Fibroblast of mammary gland (primary cell): ENCODE results near the gene TOP2A.

Source experiments
- DNase-seq: peaks from one replicate; pipeline ENCODE4 v3.0.0-alpha.2; 2010; ENCODE audit warnings: low read depth
- H3K4me3 ChIP-seq: 2 replicates; pipeline ENCODE4 v1.5.1; 2011; ENCODE audit warnings: low read depth, mild to moderate bottlenecking, low read length, moderate library complexity; ENCODE audit not compliant: control insufficient read depth
- TF ChIP-seq, protein P1 (sequence below): conservative IDR thresholded peaks from 2 replicates; pipeline ENCODE4 v1.5.1; 2011; ENCODE audit warnings: low read depth, low read length, inconsistent platforms; ENCODE audit not compliant: control insufficient read depth, insufficient read depth

TOP2A gene

DNA sequence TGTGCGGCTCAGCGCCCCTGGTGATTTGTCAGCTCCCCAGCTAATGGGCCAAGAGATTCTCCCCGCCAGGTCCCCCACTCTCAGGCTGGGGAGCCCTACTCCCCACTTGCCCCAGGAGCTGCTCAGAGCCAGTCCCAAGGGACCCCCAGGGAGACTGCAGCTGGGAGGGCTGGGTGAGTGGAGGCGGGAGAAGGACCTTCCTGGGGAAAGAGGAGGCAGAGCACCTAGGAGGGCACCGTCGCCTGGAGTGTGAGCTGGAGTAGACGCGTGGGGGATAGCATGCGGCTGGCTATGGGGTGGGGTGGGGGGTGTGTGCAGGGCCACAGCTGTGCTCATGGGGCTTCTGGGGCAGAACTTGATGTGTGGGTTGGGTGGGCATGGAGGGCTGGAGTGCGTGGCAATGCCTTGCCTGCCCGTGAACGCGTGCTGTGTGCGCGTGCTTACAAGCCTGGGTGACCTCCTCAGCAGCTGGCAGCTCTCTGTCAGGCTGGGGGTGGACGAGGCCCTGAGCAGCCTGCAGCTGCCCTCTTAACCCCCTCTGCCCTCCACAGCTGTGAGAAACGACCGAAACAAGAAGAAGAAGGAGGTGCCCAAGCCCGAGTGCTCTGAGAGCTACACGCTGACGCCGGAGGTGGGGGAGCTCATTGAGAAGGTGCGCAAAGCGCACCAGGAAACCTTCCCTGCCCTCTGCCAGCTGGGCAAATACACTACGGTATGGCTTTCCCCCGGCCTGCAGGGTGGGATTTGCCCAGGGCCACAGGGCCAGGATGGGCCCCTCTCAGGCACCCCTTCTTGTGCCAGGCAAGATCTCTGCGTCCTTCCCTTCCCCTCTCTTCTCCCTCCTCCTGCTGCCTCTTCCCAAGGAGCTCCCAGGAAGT is 66.1 kb downstream of the TOP2A start:
- H3K4me3 ChIP-seq, result no peak overlapping the region
- DNase-seq, result no peak
- TF ChIP-seq, protein P1, sequence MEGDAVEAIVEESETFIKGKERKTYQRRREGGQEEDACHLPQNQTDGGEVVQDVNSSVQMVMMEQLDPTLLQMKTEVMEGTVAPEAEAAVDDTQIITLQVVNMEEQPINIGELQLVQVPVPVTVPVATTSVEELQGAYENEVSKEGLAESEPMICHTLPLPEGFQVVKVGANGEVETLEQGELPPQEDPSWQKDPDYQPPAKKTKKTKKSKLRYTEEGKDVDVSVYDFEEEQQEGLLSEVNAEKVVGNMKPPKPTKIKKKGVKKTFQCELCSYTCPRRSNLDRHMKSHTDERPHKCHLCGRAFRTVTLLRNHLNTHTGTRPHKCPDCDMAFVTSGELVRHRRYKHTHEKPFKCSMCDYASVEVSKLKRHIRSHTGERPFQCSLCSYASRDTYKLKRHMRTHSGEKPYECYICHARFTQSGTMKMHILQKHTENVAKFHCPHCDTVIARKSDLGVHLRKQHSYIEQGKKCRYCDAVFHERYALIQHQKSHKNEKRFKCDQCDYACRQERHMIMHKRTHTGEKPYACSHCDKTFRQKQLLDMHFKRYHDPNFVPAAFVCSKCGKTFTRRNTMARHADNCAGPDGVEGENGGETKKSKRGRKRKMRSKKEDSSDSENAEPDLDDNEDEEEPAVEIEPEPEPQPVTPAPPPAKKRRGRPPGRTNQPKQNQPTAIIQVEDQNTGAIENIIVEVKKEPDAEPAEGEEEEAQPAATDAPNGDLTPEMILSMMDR, result no peak

DNA sequence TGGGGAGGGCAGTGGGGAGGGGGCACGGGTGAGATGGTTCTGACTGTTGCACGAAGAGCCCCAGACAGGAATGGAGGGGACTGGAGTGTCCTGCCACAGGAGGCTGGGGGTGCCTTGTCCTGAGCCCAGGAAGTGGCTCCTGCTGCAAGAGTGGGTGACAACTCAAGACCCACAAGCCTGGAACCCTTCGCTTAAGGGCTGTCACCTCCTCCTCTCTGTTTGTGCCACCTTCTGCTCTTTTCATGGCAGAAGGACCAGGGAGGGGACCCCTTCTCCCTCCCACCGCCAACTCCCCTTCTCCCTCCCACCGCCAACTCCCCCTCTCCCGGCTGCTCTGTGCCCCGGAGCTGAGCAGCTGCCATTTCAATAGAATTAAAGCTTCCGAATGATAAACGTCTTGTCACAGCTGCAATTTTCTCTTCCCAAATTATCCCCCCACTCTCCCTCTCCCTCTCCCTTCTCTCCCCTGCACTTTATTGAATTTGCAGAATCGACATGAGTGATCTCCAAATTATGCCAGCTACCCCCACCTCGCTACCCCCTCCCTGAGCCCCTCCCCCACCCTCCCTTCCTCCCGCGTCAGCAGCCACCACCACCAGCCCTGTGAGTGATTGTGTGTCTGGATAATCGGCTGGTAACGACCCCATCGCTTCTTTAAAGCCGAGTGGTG is 66.9 kb downstream of the TOP2A start:
- H3K4me3 ChIP-seq, result no peak overlapping the region
- no peak for DNase-seq
- TF ChIP-seq, protein P1, result no peak

DNA sequence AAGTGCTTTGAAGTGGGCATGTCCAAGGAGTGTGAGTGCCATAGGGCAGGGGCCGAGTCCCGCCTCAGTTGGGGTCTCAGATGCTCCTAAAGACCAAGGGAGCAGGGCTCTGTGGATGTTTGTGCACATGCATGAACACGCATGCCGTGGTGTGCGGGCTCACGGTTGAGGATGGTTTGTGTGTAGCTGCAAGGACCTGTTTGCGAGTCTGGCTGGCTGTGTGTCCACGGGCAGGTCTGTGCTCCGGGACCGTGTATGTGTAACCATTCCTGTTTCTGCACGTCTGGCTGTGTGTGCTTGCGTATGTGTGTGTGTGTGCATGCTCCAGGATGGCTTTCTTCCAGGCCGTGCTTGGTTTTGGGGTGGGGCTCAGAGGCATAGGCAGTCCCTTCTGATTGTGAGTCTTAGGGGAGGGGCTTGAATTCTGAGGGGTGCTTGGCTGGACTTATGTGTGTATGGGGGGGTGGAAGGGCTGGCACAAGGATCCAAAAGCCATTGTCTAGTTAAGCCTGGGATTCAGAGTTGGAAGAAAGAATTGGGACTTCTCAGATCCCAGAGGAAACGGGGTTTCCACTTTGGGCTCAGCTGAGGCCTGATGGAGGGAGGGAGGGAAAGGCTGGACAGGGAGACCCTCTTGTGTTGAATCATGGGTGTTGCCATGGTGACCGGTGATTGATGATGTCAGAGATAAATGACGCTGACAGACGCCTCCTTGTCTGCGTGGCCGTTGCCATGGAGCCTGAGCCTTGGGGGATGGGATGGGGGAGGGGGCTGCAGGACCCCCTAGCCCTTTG is 67.6 kb downstream of the TOP2A start:
- no peak overlapping the region for H3K4me3 ChIP-seq
- peak; percentile 49 for DNase-seq
- TF ChIP-seq, protein P1, result no peak

DNA sequence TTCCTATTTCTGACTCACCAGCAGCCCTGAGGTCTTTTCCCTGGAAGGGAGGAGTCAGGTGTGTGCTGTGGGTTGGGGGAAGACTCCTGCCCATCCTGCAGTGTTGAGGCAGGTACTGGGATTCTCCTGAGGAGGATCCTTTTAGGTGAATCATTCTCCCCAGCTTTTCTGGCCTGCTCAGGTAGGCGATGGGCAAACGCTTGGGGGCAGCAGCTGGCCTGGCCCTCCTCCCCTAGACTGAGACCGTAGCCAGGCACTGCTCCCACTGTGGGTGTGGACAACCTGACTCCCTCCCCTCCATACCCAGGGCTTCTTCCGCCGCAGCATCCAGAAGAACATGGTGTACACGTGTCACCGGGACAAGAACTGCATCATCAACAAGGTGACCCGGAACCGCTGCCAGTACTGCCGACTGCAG is 68.2 kb downstream of the TOP2A start:
- peak; percentile 43 for DNase-seq
- no peak overlapping the region for H3K4me3 ChIP-seq
- TF ChIP-seq, protein P1, result no peak

DNA sequence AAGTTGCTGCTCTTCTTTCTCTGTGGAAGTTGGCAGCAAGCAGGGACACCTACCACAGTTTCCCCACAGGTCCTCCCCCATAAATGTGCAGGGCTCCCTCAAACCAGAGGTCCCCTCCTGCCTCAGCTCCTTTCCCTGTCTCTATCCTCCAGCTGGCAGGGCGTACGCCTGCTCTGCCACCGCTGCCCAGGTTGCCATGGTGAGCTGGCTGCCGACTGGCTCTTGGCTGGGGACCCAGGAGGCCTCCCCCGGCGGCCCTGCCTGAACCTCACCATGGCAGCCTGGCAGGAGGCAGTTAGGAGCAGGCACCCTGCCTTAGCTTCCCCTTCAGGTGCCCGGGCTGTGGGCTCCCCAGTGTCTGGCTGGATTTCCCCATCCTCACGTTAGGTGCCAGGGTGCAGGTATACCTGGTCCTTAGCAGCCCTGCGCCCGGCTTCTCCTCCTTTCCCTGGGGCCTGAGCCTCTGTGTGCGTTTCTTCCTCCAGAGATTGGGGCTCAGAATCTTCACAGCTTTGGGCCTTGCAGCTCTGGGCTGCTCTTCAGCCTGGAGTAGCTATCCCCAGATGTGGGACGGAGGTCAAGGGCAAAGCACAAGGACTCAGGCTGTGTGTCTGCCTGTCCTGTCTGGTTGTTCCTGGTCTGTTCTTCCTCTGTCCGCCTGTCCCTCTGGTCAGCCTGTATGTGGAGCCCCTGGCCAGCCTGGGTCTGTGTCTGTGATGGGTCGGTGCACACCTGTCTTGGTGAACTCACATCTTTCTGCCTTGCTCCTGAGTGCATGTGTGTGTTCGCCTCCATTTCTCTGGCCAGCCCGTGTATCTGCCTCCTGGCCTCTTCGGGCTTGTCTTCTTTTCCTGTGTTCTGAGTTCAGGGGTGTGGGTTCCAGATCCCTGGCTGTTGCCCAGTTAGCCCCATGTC is 68.9 kb downstream of the TOP2A start:
- H3K4me3 ChIP-seq, result no peak overlapping the region
- TF ChIP-seq, protein P1, result no peak

DNA sequence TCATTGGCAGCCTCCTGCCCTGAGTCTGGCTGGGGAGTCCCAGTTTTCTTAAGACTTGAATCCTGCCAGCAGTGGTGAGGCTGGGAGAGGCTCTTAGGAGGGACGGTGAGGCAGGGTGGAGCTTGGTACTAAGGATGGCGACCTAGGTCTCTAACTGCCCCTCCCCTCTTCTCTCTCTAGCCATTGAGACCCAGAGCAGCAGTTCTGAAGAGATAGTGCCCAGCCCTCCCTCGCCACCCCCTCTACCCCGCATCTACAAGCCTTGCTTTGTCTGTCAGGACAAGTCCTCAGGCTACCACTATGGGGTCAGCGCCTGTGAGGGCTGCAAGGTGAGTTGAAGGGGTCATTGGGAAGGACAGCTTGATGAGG is 69.6 kb downstream of the TOP2A start:
- no peak overlapping the region for H3K4me3 ChIP-seq
- TF ChIP-seq, protein P1, result no peak
- no peak for DNase-seq

More for the DNA sequence above, 68.9 kb downstream of the TOP2A start:
- DNase-seq, result no peak
